Neural progenitor cell (in vitro differentiated cells): Measurements from ENCODE around the gene SLX4IP. TPM values are rescaled to one million over a fixed set of nuclear protein-coding genes. Genes with fewer than 3 reads are reported as not detected.
A peak's percentile ranks its signal among the peaks of the same experiment; 100 is the strongest.

Source experiments
- DNase-seq: peaks from one replicate; pipeline ENCODE4 v3.0.0-alpha.2; 2016; ENCODE audit warnings: low spot score
- H2AFZ ChIP-seq: fragments of 200-600 bp; sonication (generic); replicated peaks from 2 replicates; pipeline ENCODE4 v1.6.1; 2016; ENCODE audit warnings: antibody characterized with exemption
- H3F3A ChIP-seq: fragments of 200-600 bp; sonication (generic); 2 replicates; pipeline ENCODE4 v1.6.1; 2016; ENCODE audit warnings: antibody characterized with exemption, low read depth
- H3K27ac ChIP-seq: fragments of 200-600 bp; sonication (generic); 2 replicates; pipeline ENCODE4 v1.5.1; 2016; ENCODE audit warnings: mild to moderate bottlenecking
- H3K27me3 ChIP-seq: fragments of 200-600 bp; sonication (generic); 2 replicates; pipeline ENCODE4 v1.6.1; 2016; ENCODE audit warnings: mild to moderate bottlenecking, moderate library complexity
- H3K36me3 ChIP-seq: fragments of 200-600 bp; sonication (generic); 2 replicates; pipeline ENCODE4 v1.5.1; 2016
- H3K4me1 ChIP-seq: fragments of 200-600 bp; sonication (generic); 2 replicates; pipeline ENCODE4 v1.6.1; 2016; ENCODE audit warnings: mixed run types
- H3K4me2 ChIP-seq: fragments of 200-600 bp; sonication (generic); 2 replicates; pipeline ENCODE4 v1.6.1; 2016
- H3K4me3 ChIP-seq: fragments of 200-600 bp; sonication (generic); 2 replicates; pipeline ENCODE4 v1.5.1; 2016
- H3K79me2 ChIP-seq: fragments of 200-600 bp; sonication (generic); 2 replicates; pipeline ENCODE4 v1.6.1; 2016; ENCODE audit warnings: low read depth
- H3K9ac ChIP-seq: fragments of 200-600 bp; sonication (generic); 2 replicates; pipeline ENCODE4 v1.6.1; 2016
- H3K9me3 ChIP-seq: fragments of 200-600 bp; sonication (generic); 2 replicates; pipeline ENCODE4 v1.5.1; 2016; ENCODE audit warnings: low read depth
- H4K20me1 ChIP-seq: fragments of 200-600 bp; sonication (generic); 2 replicates; pipeline ENCODE4 v1.6.1; 2016; ENCODE audit warnings: low read depth
- H3K27ac Mint-ChIP-seq: 3 replicates; pipeline ENCODE4 v1.8.0; 2021; ENCODE audit warnings: mixed read lengths
- H3K27me3 Mint-ChIP-seq: 2 replicates; pipeline ENCODE4 v1.8.0; 2022; ENCODE audit warnings: low read depth, mild to moderate bottlenecking, inconsistent platforms, moderate library complexity, mixed read lengths; ENCODE audit not compliant: insufficient read depth
- H3K36me3 Mint-ChIP-seq: 3 replicates; pipeline ENCODE4 v1.8.0; 2021; ENCODE audit warnings: mixed read lengths
- H3K4me1 Mint-ChIP-seq: 3 replicates; pipeline ENCODE4 v1.8.0; 2021; ENCODE audit warnings: mixed read lengths
- H3K4me3 Mint-ChIP-seq: 3 replicates; pipeline ENCODE4 v1.8.0; 2021; ENCODE audit warnings: mild to moderate bottlenecking, moderate library complexity, mixed read lengths
- H3K9me3 Mint-ChIP-seq: 3 replicates; pipeline ENCODE4 v1.8.0; 2020; ENCODE audit warnings: mixed read lengths
- CTCF ChIP-seq: fragments of 200-600 bp; sonication (generic); IDR thresholded peaks from 2 replicates; pipeline ENCODE4 v1.5.1; 2017; ENCODE audit warnings: antibody characterized with exemption, mild to moderate bottlenecking
- EZH2 ChIP-seq: fragments of 200-600 bp; sonication (generic); IDR thresholded peaks from 2 replicates; pipeline ENCODE4 v1.6.1; 2017; ENCODE audit warnings: antibody characterized with exemption, mild to moderate bottlenecking, moderate library complexity
- EZH2phosphoT487 ChIP-seq: fragments of 200-600 bp; sonication (generic); IDR thresholded peaks from 2 replicates; pipeline ENCODE4 v1.6.1; 2017; ENCODE audit warnings: antibody characterized with exemption
- total RNA-seq: library from RNA; depleted of rRNA; stranded (reverse); fragments of >200 nt; gene quantifications from 2 replicates; pipeline ENCODE4 v1.2.3, GENCODE V29; 2015; ENCODE audit warnings: low replicate concordance

Gene SLX4IP
- total RNA-seq, 1 donor from 2014 or later = 9.5 TPM

- Histone ChIP-seq H3K9ac (no peak overlapping the region), H3K27ac (no peak overlapping the region), H3K4me2 (no peak overlapping the region), H4K20me1 (no peaks in the 10 kb centered on the region), H3K27me3 (no peaks in the 10 kb centered on the region), H3F3A (peaks cover 3% of the 10 kb centered on the region), H2AFZ (no peak overlapping the region), H3K79me2 (no peaks in the 10 kb centered on the region), H3K4me1 (no peaks in the 10 kb centered on the region), H3K4me3 (no peak overlapping the region), H3K9me3 (no peaks in the 10 kb centered on the region), H3K36me3 (no peaks in the 10 kb centered on the region)
- Mint-ChIP-seq H3K4me3 (no peak overlapping the region), H3K9me3 (no peaks in the 10 kb centered on the region), H3K27me3 (no peaks in the 10 kb centered on the region), H3K4me1 (no peaks in the 10 kb centered on the region), H3K36me3 (no peaks in the 10 kb centered on the region), H3K27ac (no peak overlapping the region)
- TF ChIP-seq CTCF (no peak), EZH2 (no peak), EZH2phosphoT487 (no peak)
- DNase-seq = no peak
Observed at GRCh38 chr20:10408108-10408813, 26.8 kb upstream of the SLX4IP start.

GRCh38 chr20:10411673-10412072 lies 23.4 kb upstream of the SLX4IP start:
- Mint-ChIP-seq H3K4me1 (peaks cover 16% of the 10 kb centered on the region), H3K27ac (no peak overlapping the region), H3K36me3 (peaks cover 8% of the 10 kb centered on the region), H3K9me3 (no peaks in the 10 kb centered on the region), H3K27me3 (no peaks in the 10 kb centered on the region), H3K4me3 (no peak overlapping the region)
- H3K4me3 ChIP-seq = no peak overlapping the region
- H3F3A ChIP-seq = no peaks in the 10 kb centered on the region
- H3K4me1 ChIP-seq = peaks cover 16% of the 10 kb centered on the region
- H4K20me1 ChIP-seq = peaks cover 5% of the 10 kb centered on the region
- H3K27me3 ChIP-seq = no peaks in the 10 kb centered on the region
- DNase-seq = no peak
- no peak overlapping the region for H3K4me2 ChIP-seq
- H3K9me3 ChIP-seq = no peaks in the 10 kb centered on the region
- H2AFZ ChIP-seq = no peak overlapping the region
- no peak overlapping the region for H3K9ac ChIP-seq
- H3K79me2 ChIP-seq = peaks cover 25% of the 10 kb centered on the region
- H3K27ac ChIP-seq = no peak overlapping the region
- H3K36me3 ChIP-seq = peaks cover 7% of the 10 kb centered on the region
- TF ChIP-seq EZH2 (no peak), CTCF (no peak), EZH2phosphoT487 (no peak)

GRCh38 chr20:10412591-10413408 lies 22.3 kb upstream of the SLX4IP start:
- Histone ChIP-seq H3K9ac (no peak overlapping the region), H3K79me2 (peaks cover 37% of the 10 kb centered on the region), H3K9me3 (no peaks in the 10 kb centered on the region), H2AFZ (no peak overlapping the region), H3K4me2 (no peak overlapping the region), H3K36me3 (peaks cover 11% of the 10 kb centered on the region), H3K4me1 (peaks cover 16% of the 10 kb centered on the region), H3K27ac (no peak overlapping the region), H4K20me1 (peaks cover 5% of the 10 kb centered on the region), H3K27me3 (no peaks in the 10 kb centered on the region), H3K4me3 (no peak overlapping the region), H3F3A (no peaks in the 10 kb centered on the region)
- H3K27me3 Mint-ChIP-seq = no peaks in the 10 kb centered on the region
- no peaks in the 10 kb centered on the region for H3K9me3 Mint-ChIP-seq
- H3K4me1 Mint-ChIP-seq = peaks cover 16% of the 10 kb centered on the region
- TF ChIP-seq EZH2 (no peak), CTCF (peak; percentile 23), EZH2phosphoT487 (no peak)
- no peak for DNase-seq
- no peak overlapping the region for H3K27ac Mint-ChIP-seq
- peaks cover 8% of the 10 kb centered on the region for H3K36me3 Mint-ChIP-seq
- H3K4me3 Mint-ChIP-seq = no peak overlapping the region
